ENCODE measurements around the gene IL1RAPL1. TPM values are rescaled to one million over a fixed set of nuclear protein-coding genes. Genes with fewer than 3 reads are reported as not detected.

IL1RAPL1 gene
- polyA plus RNA-seq, 2 of the 4 experiments (the other 2 are of a cell fraction), result not detected

DNA sequence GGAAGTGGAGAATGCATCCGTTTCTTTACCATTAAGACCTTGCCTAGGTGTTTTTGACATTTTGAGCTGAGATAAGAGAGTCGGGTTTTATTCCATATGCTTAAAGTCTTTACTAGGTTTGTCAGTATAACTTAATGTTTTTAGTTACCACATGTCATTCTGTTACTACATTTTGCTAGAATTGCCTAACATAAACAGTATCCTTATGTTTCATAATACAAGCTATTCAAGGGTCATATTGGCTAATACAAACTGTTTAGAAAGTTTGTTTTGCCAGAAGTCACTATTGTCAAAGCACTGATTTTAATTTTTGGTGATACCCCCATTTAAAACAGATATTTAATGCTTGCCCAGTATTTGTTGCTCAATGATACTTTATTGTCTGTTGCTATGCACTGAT, 1200.4 kb downstream of the IL1RAPL1 start:
- H3K4me1 ChIP-seq, result no peaks in the 10 kb centered on the region
- ChIA-PET POLR2A (no interaction called here), CTCF (no interaction called here)
- FAIRE-seq (no peak), ATAC-seq (no peak), DNase-seq (ENCODE audit: low read depth in 1 of 2, low spot score in 1 of 2) (no peak)
- no peak overlapping the region for H3K27ac ChIP-seq
- TF ChIP-seq, protein P1, sequence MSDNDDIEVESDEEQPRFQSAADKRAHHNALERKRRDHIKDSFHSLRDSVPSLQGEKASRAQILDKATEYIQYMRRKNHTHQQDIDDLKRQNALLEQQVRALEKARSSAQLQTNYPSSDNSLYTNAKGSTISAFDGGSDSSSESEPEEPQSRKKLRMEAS (IDR thresholded peaks at IDR 0.05), result no peak
- no peak overlapping the region for H3K4me2 ChIP-seq
- 58% methylated on average over 2 of the region's 2 CpGs for WGBS (ENCODE audit: missing lambda C conversion rate)
- H3K4me3 ChIP-seq, result no peak overlapping the region
- H3K9me3 ChIP-seq, result no peaks in the 10 kb centered on the region

DNA sequence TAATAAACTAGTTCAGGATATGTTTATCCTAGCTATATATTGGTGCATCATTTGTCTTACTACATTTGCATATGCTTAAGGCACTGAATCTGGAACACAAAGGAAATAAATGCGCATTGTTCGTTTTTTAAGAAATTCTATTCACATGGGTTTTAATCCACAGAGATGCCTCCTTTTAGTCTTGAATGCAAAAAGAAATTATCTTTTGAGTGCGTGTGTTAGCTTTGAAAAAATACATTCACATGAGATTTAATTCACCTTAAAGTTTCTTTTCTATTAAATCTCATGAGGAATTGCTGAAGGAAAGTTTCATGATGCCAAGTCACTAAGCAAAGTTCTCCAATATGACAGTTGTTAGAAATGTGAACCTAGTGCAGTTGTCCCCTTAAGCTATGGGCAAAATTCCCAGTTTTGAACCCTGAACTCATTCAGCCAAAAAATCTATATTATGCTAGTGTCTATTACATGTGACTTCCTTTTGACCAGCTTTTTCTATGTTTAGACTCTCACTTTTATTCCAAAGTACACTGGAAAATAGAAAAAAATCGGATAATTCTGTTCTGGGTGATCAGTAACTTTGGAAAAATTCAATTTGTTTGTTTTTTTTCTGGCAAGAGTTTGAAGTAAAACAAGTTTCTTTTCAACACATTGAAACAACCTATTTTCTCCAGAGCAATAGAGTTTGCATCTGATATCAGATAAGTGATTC, 1201.9 kb downstream of the IL1RAPL1 start:
- FAIRE-seq (peak; percentile 89), ATAC-seq (no peak)
- WGBS (ENCODE audit: missing lambda C conversion rate), result 61% methylated on average over 4 of the region's 4 CpGs

DNA sequence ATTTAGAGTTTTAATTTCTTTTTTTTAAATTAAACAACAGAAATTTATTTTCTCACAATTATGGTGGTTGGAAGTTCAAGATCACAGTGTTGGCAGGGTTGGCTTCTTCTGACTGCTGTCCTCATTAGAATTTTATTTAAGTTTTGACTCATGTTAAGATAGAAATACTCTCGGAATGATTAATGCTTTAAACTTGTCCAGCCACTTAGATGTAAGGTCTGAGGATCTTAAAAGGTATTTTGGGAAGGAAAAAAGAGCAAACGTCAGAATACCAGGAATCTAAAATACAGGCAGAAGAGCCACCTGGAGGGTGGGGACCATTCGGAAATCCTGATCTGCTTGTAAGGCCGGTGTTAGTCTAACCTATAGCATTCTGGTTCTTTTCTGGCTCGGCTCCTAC, 1205.1 kb downstream of the IL1RAPL1 start:
- ATAC-seq, result no peak
- Histone ChIP-seq H3K9me3 (no peaks in the 10 kb centered on the region), H3K4me1 (no peaks in the 10 kb centered on the region), H3K27ac (no peak overlapping the region), H3K4me2 (no peak overlapping the region), H3K4me3 (no peak overlapping the region)
- POLR2A ChIA-PET, result no interaction called here
- WGBS (ENCODE audit: missing lambda C conversion rate), result 58% methylated on average over 5 of the region's 5 CpGs
- no peak for FAIRE-seq
- CTCF ChIA-PET, result no interaction called here
- DNase-seq (ENCODE audit: low read depth in 1 of 2, low spot score in 1 of 2), result no peak
- TF ChIP-seq, protein P2, sequence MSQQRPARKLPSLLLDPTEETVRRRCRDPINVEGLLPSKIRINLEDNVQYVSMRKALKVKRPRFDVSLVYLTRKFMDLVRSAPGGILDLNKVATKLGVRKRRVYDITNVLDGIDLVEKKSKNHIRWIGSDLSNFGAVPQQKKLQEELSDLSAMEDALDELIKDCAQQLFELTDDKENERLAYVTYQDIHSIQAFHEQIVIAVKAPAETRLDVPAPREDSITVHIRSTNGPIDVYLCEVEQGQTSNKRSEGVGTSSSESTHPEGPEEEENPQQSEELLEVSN (IDR thresholded peaks at IDR 0.05; ENCODE audit: borderline replicate concordance, low read depth), result no peak
- no peak for TF ChIP-seq RCOR1 (IDR thresholded peaks at IDR 0.05; ENCODE audit: low read depth, low read length)
- no peak for TF ChIP-seq RFX5 (IDR thresholded peaks at IDR 0.05)
- TF ChIP-seq RNF2 (IDR thresholded peaks at IDR 0.05; ENCODE audit: borderline replicate concordance, low read depth), result no peak
- no peak for TF ChIP-seq ZFP36 (IDR thresholded peaks at IDR 0.05; ENCODE audit: borderline replicate concordance, partially characterized antibody)
- no peak for TF ChIP-seq FOSL2 (IDR thresholded peaks at IDR 0.05)
- no peak for TF ChIP-seq FOSL2 (CRISPR knock-in tag; IDR thresholded peaks at IDR 0.05)
- TF ChIP-seq SMC3 (IDR thresholded peaks at IDR 0.05), result no peak

More for the DNA sequence above, 1201.9 kb downstream of the IL1RAPL1 start:
- Histone ChIP-seq H3K27ac (no peak overlapping the region), H3K4me3 (no peak overlapping the region), H3K4me1 (no peaks in the 10 kb centered on the region), H3K4me2 (no peak overlapping the region), H3K9me3 (no peaks in the 10 kb centered on the region)
- CTCF ChIA-PET, result no interaction called here
- no peak for TF ChIP-seq RCOR1 (IDR thresholded peaks at IDR 0.05; ENCODE audit: low read depth, low read length)
- TF ChIP-seq, protein P1 (IDR thresholded peaks at IDR 0.05), result no peak
- no peak for TF ChIP-seq ZSCAN20 (CRISPR knock-in tag; IDR thresholded peaks at IDR 0.05)
- no peak for TF ChIP-seq JUN (IDR thresholded peaks at IDR 0.05)
- no peak for TF ChIP-seq HOXB13 (CRISPR knock-in tag; IDR thresholded peaks at IDR 0.05; ENCODE audit: low read depth)
- TF ChIP-seq CBX2 (IDR thresholded peaks at IDR 0.05; ENCODE audit: borderline replicate concordance, low read depth), result no peak
- TF ChIP-seq NFE2L2 (conservative IDR thresholded peaks at IDR 0.05; ENCODE audit: low read length), result no peak
- TF ChIP-seq CEBPB (IDR thresholded peaks at IDR 0.05), result no peak
- TF ChIP-seq, protein P3, sequence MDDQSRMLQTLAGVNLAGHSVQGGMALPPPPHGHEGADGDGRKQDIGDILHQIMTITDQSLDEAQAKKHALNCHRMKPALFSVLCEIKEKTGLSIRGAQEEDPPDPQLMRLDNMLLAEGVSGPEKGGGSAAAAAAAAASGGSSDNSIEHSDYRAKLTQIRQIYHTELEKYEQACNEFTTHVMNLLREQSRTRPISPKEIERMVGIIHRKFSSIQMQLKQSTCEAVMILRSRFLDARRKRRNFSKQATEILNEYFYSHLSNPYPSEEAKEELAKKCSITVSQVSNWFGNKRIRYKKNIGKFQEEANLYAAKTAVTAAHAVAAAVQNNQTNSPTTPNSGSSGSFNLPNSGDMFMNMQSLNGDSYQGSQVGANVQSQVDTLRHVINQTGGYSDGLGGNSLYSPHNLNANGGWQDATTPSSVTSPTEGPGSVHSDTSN (IDR thresholded peaks at IDR 0.05), result no peak
- TF ChIP-seq RNF2 (IDR thresholded peaks at IDR 0.05; ENCODE audit: borderline replicate concordance, low read depth), result no peak
- TF ChIP-seq SREBF2 (IDR thresholded peaks at IDR 0.05), result no peak
- TF ChIP-seq RFX5 (IDR thresholded peaks at IDR 0.05), result no peak
- TF ChIP-seq EHF (CRISPR knock-in tag; IDR thresholded peaks at IDR 0.05), result no peak
- no peak for TF ChIP-seq ZNF302 (CRISPR knock-in tag; IDR thresholded peaks at IDR 0.05)
- TF ChIP-seq GATA3 (IDR thresholded peaks at IDR 0.05; ENCODE audit: borderline replicate concordance), result no peak
- no peak for TF ChIP-seq SMC3 (IDR thresholded peaks at IDR 0.05)
- TF ChIP-seq CHD4 (IDR thresholded peaks at IDR 0.05; ENCODE audit: borderline replicate concordance), result no peak
- TF ChIP-seq, protein P4, sequence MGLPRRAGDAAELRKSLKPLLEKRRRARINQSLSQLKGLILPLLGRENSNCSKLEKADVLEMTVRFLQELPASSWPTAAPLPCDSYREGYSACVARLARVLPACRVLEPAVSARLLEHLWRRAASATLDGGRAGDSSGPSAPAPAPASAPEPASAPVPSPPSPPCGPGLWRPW (IDR thresholded peaks at IDR 0.05), result no peak
- no peak for DNase-seq (ENCODE audit: low read depth in 1 of 2, low spot score in 1 of 2)
- POLR2A ChIA-PET, result no interaction called here
